Mesothelial cell of epicardium (in vitro differentiated cells): ENCODE data around the gene TMEM30A. TPM values are rescaled to one million over a fixed set of nuclear protein-coding genes. Genes with fewer than 3 reads are reported as not detected.
A peak's percentile ranks its signal among the peaks of the same experiment; 100 is the strongest.

Experiments used
- DNase-seq, 2 experiments: peaks; one replicate each; pipeline ENCODE4 v3.0.0; 2021; ENCODE audit warnings: low spot score in 2 of 2; ENCODE audit not compliant: unreplicated experiment in 2 of 2
- H3K27ac Mint-ChIP-seq: 2 replicates; pipeline ENCODE4 v1.8.0; 2021; ENCODE audit warnings: mixed read lengths
- H3K27me3 Mint-ChIP-seq: 2 replicates; pipeline ENCODE4 v1.8.0; 2021; ENCODE audit warnings: low read depth, mixed read lengths
- H3K36me3 Mint-ChIP-seq: 2 replicates; pipeline ENCODE4 v1.8.0; 2021; ENCODE audit warnings: mixed read lengths
- H3K4me1 Mint-ChIP-seq: 2 replicates; pipeline ENCODE4 v1.8.0; 2021; ENCODE audit warnings: mixed read lengths
- H3K4me3 Mint-ChIP-seq: 2 replicates; pipeline ENCODE4 v1.8.0; 2021; ENCODE audit warnings: mild to moderate bottlenecking, moderate library complexity, mixed read lengths
- H3K9me3 Mint-ChIP-seq: 2 replicates; pipeline ENCODE4 v1.8.0; 2021; ENCODE audit warnings: mixed read lengths
- CTCF ChIP-seq: fragments of 200-600 bp; sonication (generic); IDR thresholded peaks from one replicate; pipeline ENCODE4 v1.5.0; 2021; ENCODE audit warnings: antibody characterized with exemption; ENCODE audit not compliant: unreplicated experiment
- total RNA-seq: library from RNA; stranded (reverse); gene quantifications from 3 replicates; pipeline ENCODE4 v1.2.1, GENCODE V29; 2021

The TMEM30A gene
- total RNA-seq, 1 donor from 2014 or later, result 87.6 TPM

DNA sequence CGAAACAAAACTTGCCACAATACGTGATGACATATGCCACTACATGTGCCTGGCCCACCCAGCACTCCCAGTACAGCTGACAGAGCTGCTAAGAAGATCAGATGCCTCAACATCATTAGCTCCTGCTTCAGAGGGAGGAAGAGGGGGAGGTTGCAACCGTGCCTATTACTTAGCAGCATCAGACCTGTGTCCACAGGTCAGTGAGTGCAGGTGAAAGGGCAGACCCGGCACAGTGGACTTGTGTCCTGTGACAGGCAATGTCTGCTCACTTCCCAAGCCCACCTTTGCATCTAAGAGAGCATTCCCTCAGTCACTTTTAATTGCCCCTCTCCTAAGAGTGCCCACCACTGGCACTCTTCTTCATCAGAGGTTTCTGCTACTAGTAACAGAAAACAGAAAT is 69.3 kb downstream of the TMEM30A start:
- H3K4me1 Mint-ChIP-seq, result peaks cover 26% of the 10 kb centered on the region
- H3K36me3 Mint-ChIP-seq, result no peaks in the 10 kb centered on the region

GRCh38 chr6:75213732-75214131 is 70.9 kb downstream of the TMEM30A start:
- Mint-ChIP-seq H3K27ac (no peak overlapping the region), H3K4me1 (peaks cover 23% of the 10 kb centered on the region), H3K9me3 (no peaks in the 10 kb centered on the region), H3K4me3 (no peak overlapping the region), H3K36me3 (no peaks in the 10 kb centered on the region), H3K27me3 (peaks cover 14% of the 10 kb centered on the region)
- TF ChIP-seq CTCF, result no peak
- no peak for DNase-seq

More for the DNA sequence above, 69.3 kb downstream of the TMEM30A start:
- H3K4me3 Mint-ChIP-seq, result no peak overlapping the region
- H3K27me3 Mint-ChIP-seq, result peaks cover 5% of the 10 kb centered on the region
- DNase-seq, result no peak
- no peak overlapping the region for H3K27ac Mint-ChIP-seq
- no peaks in the 10 kb centered on the region for H3K9me3 Mint-ChIP-seq
- no peak for TF ChIP-seq CTCF

DNA sequence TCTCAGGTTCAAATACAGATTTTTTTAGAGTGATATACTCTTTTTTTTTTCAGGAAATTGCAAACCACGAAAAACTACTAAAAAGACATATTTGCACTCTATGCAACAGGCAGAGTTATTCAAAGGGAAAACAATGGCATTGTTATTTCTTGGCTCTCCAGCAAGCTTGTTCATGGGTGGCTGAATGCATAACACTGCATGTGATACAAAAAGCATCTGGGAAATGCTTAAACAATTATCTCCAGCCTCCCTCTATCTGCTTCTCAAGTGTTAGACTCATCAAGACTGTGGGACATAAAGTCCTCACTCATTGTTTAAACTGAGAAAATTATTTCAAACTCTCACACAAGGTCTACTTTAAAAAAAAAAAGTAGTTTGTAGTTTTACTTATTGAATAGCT is 71.5 kb downstream of the TMEM30A start:
- peaks cover 20% of the 10 kb centered on the region for H3K27me3 Mint-ChIP-seq
- H3K36me3 Mint-ChIP-seq, result no peaks in the 10 kb centered on the region
- DNase-seq, result no peak
- no peak for TF ChIP-seq CTCF
- no peak overlapping the region for H3K27ac Mint-ChIP-seq
- no peaks in the 10 kb centered on the region for H3K9me3 Mint-ChIP-seq
- no peak overlapping the region for H3K4me3 Mint-ChIP-seq
- H3K4me1 Mint-ChIP-seq, result peaks cover 27% of the 10 kb centered on the region

DNA sequence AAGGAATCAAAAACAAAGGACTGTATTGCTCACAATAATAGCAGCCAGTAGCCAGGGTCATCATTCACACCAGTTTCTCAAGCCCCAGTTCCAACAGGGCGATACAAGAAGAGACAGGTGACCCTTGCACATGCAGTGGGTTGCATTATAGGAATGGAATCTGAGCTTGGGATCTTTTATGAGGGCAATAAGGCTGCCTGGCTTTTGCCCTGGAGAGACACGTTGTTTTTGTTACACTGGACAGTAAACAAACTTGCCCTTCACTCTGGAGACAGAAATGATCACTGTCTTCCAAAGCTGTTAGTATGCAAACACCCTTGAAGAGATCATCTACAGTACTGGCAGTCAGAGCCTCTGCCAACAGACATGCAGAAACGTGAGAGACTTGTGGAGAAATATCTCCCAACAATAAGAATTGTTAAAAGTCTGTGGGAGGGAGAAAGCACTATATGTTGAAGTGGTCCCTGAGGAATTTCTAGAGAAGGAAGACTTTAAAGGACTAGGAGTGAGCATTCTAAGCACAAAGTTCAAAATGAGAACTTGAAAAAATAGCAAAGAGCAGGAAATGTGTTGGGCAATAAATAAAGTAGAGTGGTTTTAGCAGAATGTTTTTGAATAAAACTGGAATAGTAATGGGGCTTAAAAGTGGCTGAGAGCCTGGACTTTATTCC is 72.5 kb downstream of the TMEM30A start:
- peaks cover 30% of the 10 kb centered on the region for H3K4me1 Mint-ChIP-seq
- peaks cover 31% of the 10 kb centered on the region for H3K27me3 Mint-ChIP-seq
- TF ChIP-seq CTCF, result no peak
- DNase-seq, result no peak
- H3K27ac Mint-ChIP-seq, result no peak overlapping the region
- no peak overlapping the region for H3K4me3 Mint-ChIP-seq
- H3K36me3 Mint-ChIP-seq, result no peaks in the 10 kb centered on the region
- H3K9me3 Mint-ChIP-seq, result no peaks in the 10 kb centered on the region

DNA sequence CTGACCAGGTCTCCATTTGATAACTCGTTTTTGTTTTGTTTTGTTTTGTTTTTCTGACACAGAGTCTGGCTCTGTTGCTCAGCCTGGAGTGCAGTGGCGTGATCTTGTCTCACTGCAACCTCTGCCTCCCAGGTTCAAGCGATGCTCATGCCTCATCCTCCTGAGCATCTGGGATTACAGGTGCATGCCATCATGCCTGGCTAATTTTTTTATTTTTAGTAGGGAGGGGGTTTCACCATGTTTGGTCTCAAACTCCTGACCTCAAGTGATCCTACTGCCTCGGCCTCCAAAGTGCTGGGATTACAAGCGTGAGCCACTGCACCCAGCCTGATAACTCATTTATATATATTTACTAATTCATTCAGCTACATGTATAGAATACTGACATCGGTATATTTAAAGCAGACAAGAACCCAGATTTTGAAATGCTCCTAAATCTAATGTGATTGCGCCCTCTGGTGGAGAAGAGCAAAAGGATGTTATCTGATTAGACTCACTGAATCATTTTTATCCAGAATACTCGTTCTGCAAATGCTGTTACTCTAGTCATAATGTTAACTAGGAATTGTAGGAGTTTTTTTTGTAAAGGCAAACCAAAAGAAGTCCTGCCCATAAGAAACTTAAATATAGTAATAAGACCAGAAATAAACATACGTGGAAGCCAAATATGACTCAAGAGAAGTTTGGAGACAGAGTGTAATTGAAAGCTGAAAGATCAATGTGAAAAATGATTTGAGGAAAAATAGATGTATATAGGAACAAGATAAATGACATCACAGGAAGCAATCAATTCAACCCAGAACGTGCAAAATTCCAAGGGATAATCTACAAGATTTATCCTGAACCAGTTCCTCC is 73.5 kb downstream of the TMEM30A start:
- no peak overlapping the region for H3K27ac Mint-ChIP-seq
- no peak for DNase-seq
- peak; percentile 97 for TF ChIP-seq CTCF
- no peak overlapping the region for H3K4me3 Mint-ChIP-seq
- H3K4me1 Mint-ChIP-seq, result peaks cover 37% of the 10 kb centered on the region
- H3K27me3 Mint-ChIP-seq, result peaks cover 40% of the 10 kb centered on the region
- H3K36me3 Mint-ChIP-seq, result no peaks in the 10 kb centered on the region
- no peaks in the 10 kb centered on the region for H3K9me3 Mint-ChIP-seq
